ENCODE results near the gene FPR2. TPM values are rescaled to one million over a fixed set of nuclear protein-coding genes. Genes with fewer than 3 reads are reported as not detected.

FPR2 gene
- total RNA-seq, 1 donor from 2014 or later: not detected

DNA sequence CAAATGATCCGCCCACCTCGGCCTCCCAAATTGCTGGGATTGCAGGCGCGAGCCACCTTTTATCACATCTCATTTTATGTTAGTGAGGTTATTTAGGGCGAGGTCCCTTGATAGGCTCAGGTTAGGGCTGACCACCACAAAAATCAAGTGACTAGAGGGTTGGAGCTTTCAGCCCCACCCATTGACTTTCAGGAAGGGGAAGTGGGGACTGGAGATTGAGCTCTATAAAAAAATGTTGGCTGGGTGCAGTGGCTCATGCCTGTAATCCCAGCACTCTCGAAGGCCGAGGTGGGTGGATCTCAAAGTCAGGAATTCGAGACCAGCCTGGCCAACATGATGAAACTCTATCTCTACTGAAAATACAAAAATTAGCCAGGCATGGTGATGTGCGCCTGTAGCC, 54.1 kb downstream of the FPR2 start:
- Mint-ChIP-seq H3K9me3 (ENCODE audit: unreplicated experiment) (peaks cover 6% of the 10 kb centered on the region), H3K4me3 (ENCODE audit: unreplicated experiment) (no peak overlapping the region), H3K27me3 (ENCODE audit: low read depth, unreplicated experiment) (no peaks in the 10 kb centered on the region), H3K4me1 (ENCODE audit: low read depth, unreplicated experiment) (no peaks in the 10 kb centered on the region), H3K27ac (ENCODE audit: unreplicated experiment) (no peak overlapping the region), H3K36me3 (ENCODE audit: low read depth, unreplicated experiment) (no peaks in the 10 kb centered on the region)
- Histone ChIP-seq H3K9ac (ENCODE audit: low read length) (no peak overlapping the region), H3K27me3 (ENCODE audit: insufficient read depth, low read length) (no peaks in the 10 kb centered on the region), H3K4me3 (ENCODE audit: insufficient read depth, low read depth, low read length) (no peak overlapping the region), H4K20me1 (ENCODE audit: insufficient read depth, low read length) (no peaks in the 10 kb centered on the region), H3K27ac (ENCODE audit: low read depth, low read length) (no peak overlapping the region), H3K36me3 (ENCODE audit: insufficient read depth, low read length) (no peaks in the 10 kb centered on the region), H3K4me1 (ENCODE audit: insufficient read depth, low read length) (no peaks in the 10 kb centered on the region), H2AFZ (ENCODE audit: low read depth, low read length) (no peak overlapping the region), H3K4me2 (ENCODE audit: low read length) (no peak overlapping the region), H3K9me3 (ENCODE audit: insufficient read depth, low read depth, low read length) (no peaks in the 10 kb centered on the region), H3K79me2 (ENCODE audit: insufficient read depth, low read length) (no peaks in the 10 kb centered on the region)
- DNase-seq (ENCODE audit: low read depth): no peak
- TF ChIP-seq, protein P1, sequence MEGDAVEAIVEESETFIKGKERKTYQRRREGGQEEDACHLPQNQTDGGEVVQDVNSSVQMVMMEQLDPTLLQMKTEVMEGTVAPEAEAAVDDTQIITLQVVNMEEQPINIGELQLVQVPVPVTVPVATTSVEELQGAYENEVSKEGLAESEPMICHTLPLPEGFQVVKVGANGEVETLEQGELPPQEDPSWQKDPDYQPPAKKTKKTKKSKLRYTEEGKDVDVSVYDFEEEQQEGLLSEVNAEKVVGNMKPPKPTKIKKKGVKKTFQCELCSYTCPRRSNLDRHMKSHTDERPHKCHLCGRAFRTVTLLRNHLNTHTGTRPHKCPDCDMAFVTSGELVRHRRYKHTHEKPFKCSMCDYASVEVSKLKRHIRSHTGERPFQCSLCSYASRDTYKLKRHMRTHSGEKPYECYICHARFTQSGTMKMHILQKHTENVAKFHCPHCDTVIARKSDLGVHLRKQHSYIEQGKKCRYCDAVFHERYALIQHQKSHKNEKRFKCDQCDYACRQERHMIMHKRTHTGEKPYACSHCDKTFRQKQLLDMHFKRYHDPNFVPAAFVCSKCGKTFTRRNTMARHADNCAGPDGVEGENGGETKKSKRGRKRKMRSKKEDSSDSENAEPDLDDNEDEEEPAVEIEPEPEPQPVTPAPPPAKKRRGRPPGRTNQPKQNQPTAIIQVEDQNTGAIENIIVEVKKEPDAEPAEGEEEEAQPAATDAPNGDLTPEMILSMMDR (IDR thresholded peaks at IDR 0.05; ENCODE audit: insufficient read depth, low read depth, low read length): no peak
- no peak for TF ChIP-seq EZH2 (IDR thresholded peaks at IDR 0.05; ENCODE audit: insufficient read depth, low read length)
- FAIRE-seq: no peak

DNA sequence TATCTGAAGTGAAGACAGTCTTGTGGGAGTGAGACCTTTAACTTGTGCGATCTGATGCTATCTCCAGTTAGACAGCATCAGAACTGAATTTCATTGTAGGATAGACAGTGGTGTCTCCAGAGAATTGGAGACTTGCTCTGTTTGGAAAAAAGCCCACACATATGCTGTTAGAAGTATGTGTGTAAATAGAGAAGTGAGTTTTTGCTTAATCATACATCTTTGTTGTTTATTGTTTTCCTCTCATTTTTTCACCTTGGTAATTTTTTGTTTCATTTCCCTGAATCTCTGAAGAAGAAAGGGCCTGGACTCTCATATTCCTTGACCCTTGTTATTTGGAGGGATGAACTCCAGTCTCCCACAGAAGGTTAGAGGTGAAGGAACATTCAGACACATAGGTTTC, 55.7 kb downstream of the FPR2 start:
- H3K9me3 Mint-ChIP-seq (ENCODE audit: unreplicated experiment): peaks cover 4% of the 10 kb centered on the region
- Histone ChIP-seq H3K4me1 (ENCODE audit: insufficient read depth, low read length) (no peaks in the 10 kb centered on the region), H3K9ac (ENCODE audit: low read length) (no peak overlapping the region), H4K20me1 (ENCODE audit: insufficient read depth, low read length) (no peaks in the 10 kb centered on the region), H3K4me2 (ENCODE audit: low read length) (no peak overlapping the region), H2AFZ (ENCODE audit: low read depth, low read length) (no peak overlapping the region), H3K9me3 (ENCODE audit: insufficient read depth, low read depth, low read length) (peaks cover 3% of the 10 kb centered on the region), H3K27ac (ENCODE audit: low read depth, low read length) (no peak overlapping the region), H3K4me3 (ENCODE audit: insufficient read depth, low read depth, low read length) (no peak overlapping the region), H3K27me3 (ENCODE audit: insufficient read depth, low read length) (no peaks in the 10 kb centered on the region), H3K36me3 (ENCODE audit: insufficient read depth, low read length) (no peaks in the 10 kb centered on the region), H3K79me2 (ENCODE audit: insufficient read depth, low read length) (no peaks in the 10 kb centered on the region)
- H3K4me1 Mint-ChIP-seq (ENCODE audit: low read depth, unreplicated experiment): no peaks in the 10 kb centered on the region
- no peak overlapping the region for H3K4me3 Mint-ChIP-seq (ENCODE audit: unreplicated experiment)
- H3K36me3 Mint-ChIP-seq (ENCODE audit: low read depth, unreplicated experiment): no peaks in the 10 kb centered on the region
- DNase-seq (ENCODE audit: low read depth) (no peak), FAIRE-seq (no peak)
- H3K27me3 Mint-ChIP-seq (ENCODE audit: low read depth, unreplicated experiment): no peaks in the 10 kb centered on the region
- TF ChIP-seq, protein P1 (IDR thresholded peaks at IDR 0.05; ENCODE audit: insufficient read depth, low read depth, low read length): no peak
- TF ChIP-seq EZH2 (IDR thresholded peaks at IDR 0.05; ENCODE audit: insufficient read depth, low read length): no peak
- H3K27ac Mint-ChIP-seq (ENCODE audit: unreplicated experiment): no peak overlapping the region

DNA sequence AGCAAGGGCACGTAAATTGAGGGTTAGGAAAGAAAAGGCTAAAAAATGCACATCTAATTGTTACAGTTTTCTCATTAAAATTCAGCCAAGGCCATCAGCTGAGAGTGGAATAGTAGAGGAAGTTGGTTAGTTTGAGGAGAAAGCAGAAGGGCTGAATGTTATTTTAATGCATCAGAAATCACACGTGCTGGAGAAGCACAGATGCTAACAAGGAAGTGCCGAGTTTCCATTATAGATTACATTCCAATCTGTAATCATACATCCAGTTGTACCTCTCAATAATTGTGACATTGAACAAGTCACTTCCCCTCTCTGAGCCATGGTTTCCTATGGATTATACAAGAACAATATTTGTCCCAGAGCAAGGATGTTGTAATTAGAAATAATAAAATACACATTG, 59.0 kb downstream of the FPR2 start:
- TF ChIP-seq, protein P1 (IDR thresholded peaks at IDR 0.05; ENCODE audit: insufficient read depth, low read depth, low read length): no peak
- no peak for TF ChIP-seq EZH2 (IDR thresholded peaks at IDR 0.05; ENCODE audit: insufficient read depth, low read length)
- H3K27ac Mint-ChIP-seq (ENCODE audit: unreplicated experiment): no peak overlapping the region
- peaks cover 4% of the 10 kb centered on the region for H3K9me3 Mint-ChIP-seq (ENCODE audit: unreplicated experiment)
- Histone ChIP-seq H3K4me3 (ENCODE audit: insufficient read depth, low read depth, low read length) (no peak overlapping the region), H2AFZ (ENCODE audit: low read depth, low read length) (no peak overlapping the region), H3K27ac (ENCODE audit: low read depth, low read length) (no peak overlapping the region), H3K9ac (ENCODE audit: low read length) (no peak overlapping the region), H3K79me2 (ENCODE audit: insufficient read depth, low read length) (no peaks in the 10 kb centered on the region), H3K4me1 (ENCODE audit: insufficient read depth, low read length) (no peaks in the 10 kb centered on the region), H4K20me1 (ENCODE audit: insufficient read depth, low read length) (no peaks in the 10 kb centered on the region), H3K9me3 (ENCODE audit: insufficient read depth, low read depth, low read length) (peaks cover 10% of the 10 kb centered on the region), H3K4me2 (ENCODE audit: low read length) (no peak overlapping the region), H3K36me3 (ENCODE audit: insufficient read depth, low read length) (no peaks in the 10 kb centered on the region), H3K27me3 (ENCODE audit: insufficient read depth, low read length) (no peaks in the 10 kb centered on the region)
- H3K4me3 Mint-ChIP-seq (ENCODE audit: unreplicated experiment): no peak overlapping the region
- DNase-seq (ENCODE audit: low read depth) (no peak), FAIRE-seq (no peak)
- no peaks in the 10 kb centered on the region for H3K4me1 Mint-ChIP-seq (ENCODE audit: low read depth, unreplicated experiment)
- no peaks in the 10 kb centered on the region for H3K27me3 Mint-ChIP-seq (ENCODE audit: low read depth, unreplicated experiment)
- no peaks in the 10 kb centered on the region for H3K36me3 Mint-ChIP-seq (ENCODE audit: low read depth, unreplicated experiment)

Other genes starting within 250 kb of the FPR2 start
- gene SIGLEC6, start 229.5 kb upstream of the FPR2 start, total RNA-seq: not detected in 2 replicates
- 14.3 and 15.1 TPM in 2 replicates for gene ZNF175, start 189.9 kb upstream of the FPR2 start, total RNA-seq
- gene SIGLEC5, start 130.8 kb upstream of the FPR2 start, total RNA-seq: not detected in 2 replicates
- gene SIGLEC14, start 114.4 kb upstream of the FPR2 start, total RNA-seq: not detected in 2 replicates
- gene SPACA6, start 67.8 kb upstream of the FPR2 start, total RNA-seq: 51.0 and 62.5 TPM in 2 replicates
- gene HAS1, start 37.2 kb upstream of the FPR2 start, total RNA-seq: not detected in 2 replicates
- gene FPR1, start 9.3 kb upstream of the FPR2 start, total RNA-seq: not detected in 2 replicates
- gene FPR3, start 34.0 kb downstream of the FPR2 start, total RNA-seq: not detected in 2 replicates
- 7.6 TPM in 2 replicates for gene ZNF577, start 126.8 kb downstream of the FPR2 start, total RNA-seq
- 12.5 and 13.8 TPM in 2 replicates for gene ZNF649, start 143.8 kb downstream of the FPR2 start, total RNA-seq
- 5.8 and 7.2 TPM in 2 replicates for gene ZNF613, start 166.3 kb downstream of the FPR2 start, total RNA-seq
- gene ZNF350, start 225.7 kb downstream of the FPR2 start, total RNA-seq: 8.6 and 9.5 TPM in 2 replicates
- 4.7 and 5.8 TPM in 2 replicates for gene ZNF615, start 247.0 kb downstream of the FPR2 start, total RNA-seq

Data from astrocyte (in vitro differentiated cells and primary cell).